Progenitor cell of endocrine pancreas (in vitro differentiated cells): ENCODE measurements around the gene SERPINB6. TPM values are rescaled to one million over a fixed set of nuclear protein-coding genes. Genes with fewer than 3 reads are reported as not detected.
"Not testable (repeated sequence)": the region's sequence is repeated elsewhere in the genome, so short reads cannot be mapped to it uniquely, and the experiment has no call there.

Experiments used
- DNase-seq: peaks from one replicate; pipeline ENCODE4 v3.0.0; 2021; ENCODE audit warnings: low spot score; ENCODE audit not compliant: unreplicated experiment
- H3K27ac Mint-ChIP-seq: 2 replicates; pipeline ENCODE4 v1.8.0; 2021; ENCODE audit warnings: mild to moderate bottlenecking, moderate library complexity, mixed read lengths
- H3K27me3 Mint-ChIP-seq: 2 replicates; pipeline ENCODE4 v1.8.0; 2021; ENCODE audit warnings: mixed read lengths
- H3K36me3 Mint-ChIP-seq: 2 replicates; pipeline ENCODE4 v1.8.0; 2022; ENCODE audit warnings: mixed read lengths; ENCODE audit not compliant: insufficient read depth
- H3K4me1 Mint-ChIP-seq: 2 replicates; pipeline ENCODE4 v1.8.0; 2021; ENCODE audit warnings: low read depth, mixed read lengths
- H3K4me3 Mint-ChIP-seq: 2 replicates; pipeline ENCODE4 v1.8.0; 2021; ENCODE audit warnings: low read depth, mild to moderate bottlenecking, moderate library complexity, mixed read lengths
- H3K9me3 Mint-ChIP-seq: 2 replicates; pipeline ENCODE4 v1.8.0; 2021; ENCODE audit warnings: low read depth, mixed read lengths
- total RNA-seq: library from RNA; stranded (reverse); gene quantifications from 2 replicates; pipeline ENCODE4 v1.2.1, GENCODE V29; 2021
- TF ChIP-seq, protein P1 (sequence below): fragments of 200-600 bp; sonication (generic); IDR thresholded peaks from one replicate; pipeline ENCODE4 v1.5.0; 2021; ENCODE audit warnings: antibody characterized with exemption, mild to moderate bottlenecking; ENCODE audit not compliant: unreplicated experiment

The SERPINB6 gene
- total RNA-seq, 1 donor from 2014 or later: 226 TPM

DNA sequence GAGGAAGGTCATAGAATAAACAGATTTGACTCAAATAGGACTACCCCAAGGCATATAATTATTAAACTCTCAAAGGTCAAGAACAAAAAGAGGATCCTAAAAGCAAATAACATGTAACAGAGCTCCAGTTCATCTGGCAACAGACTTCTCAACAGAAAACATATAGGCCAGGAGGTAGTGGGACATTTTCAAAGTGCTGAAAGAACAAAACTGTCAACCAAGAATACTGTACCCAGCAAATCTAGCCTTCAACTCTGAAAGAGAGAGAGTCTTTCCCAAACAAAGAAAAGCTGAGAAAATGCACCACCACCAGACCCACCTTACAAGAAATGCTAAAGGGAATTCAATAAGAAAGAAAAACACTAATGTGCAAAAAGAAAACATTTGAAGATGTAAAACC is 40.2 kb upstream of the SERPINB6 start:
- TF ChIP-seq, protein P1, sequence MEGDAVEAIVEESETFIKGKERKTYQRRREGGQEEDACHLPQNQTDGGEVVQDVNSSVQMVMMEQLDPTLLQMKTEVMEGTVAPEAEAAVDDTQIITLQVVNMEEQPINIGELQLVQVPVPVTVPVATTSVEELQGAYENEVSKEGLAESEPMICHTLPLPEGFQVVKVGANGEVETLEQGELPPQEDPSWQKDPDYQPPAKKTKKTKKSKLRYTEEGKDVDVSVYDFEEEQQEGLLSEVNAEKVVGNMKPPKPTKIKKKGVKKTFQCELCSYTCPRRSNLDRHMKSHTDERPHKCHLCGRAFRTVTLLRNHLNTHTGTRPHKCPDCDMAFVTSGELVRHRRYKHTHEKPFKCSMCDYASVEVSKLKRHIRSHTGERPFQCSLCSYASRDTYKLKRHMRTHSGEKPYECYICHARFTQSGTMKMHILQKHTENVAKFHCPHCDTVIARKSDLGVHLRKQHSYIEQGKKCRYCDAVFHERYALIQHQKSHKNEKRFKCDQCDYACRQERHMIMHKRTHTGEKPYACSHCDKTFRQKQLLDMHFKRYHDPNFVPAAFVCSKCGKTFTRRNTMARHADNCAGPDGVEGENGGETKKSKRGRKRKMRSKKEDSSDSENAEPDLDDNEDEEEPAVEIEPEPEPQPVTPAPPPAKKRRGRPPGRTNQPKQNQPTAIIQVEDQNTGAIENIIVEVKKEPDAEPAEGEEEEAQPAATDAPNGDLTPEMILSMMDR: no peak
- no peaks in the 10 kb centered on the region for H3K4me1 Mint-ChIP-seq
- no peak overlapping the region for H3K27ac Mint-ChIP-seq
- no peak for DNase-seq
- H3K9me3 Mint-ChIP-seq: peaks cover 24% of the 10 kb centered on the region
- peaks cover 70% of the 10 kb centered on the region for H3K36me3 Mint-ChIP-seq
- no peak overlapping the region for H3K4me3 Mint-ChIP-seq
- no peaks in the 10 kb centered on the region for H3K27me3 Mint-ChIP-seq

DNA sequence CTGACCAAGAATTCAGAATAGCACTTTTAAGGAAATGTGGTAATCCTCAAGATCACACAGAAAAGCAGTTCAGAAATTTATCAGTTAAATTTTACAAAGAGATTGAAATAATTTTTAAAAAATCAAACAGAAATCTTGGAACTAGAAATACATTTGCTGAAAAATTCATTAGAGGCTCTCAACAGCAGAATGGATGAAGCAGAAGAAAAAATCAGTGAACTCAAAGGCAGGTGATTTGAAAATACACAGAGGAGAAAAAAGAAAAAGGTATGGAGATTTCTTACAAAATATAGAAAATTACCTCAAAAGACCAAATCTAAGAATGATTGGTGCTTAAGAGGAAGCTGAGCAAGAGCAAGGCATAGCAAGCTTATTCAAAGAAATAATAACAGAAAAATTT is 39.8 kb upstream of the SERPINB6 start:
- Mint-ChIP-seq H3K36me3 (peaks cover 71% of the 10 kb centered on the region), H3K9me3 (peaks cover 24% of the 10 kb centered on the region), H3K27ac (no peak overlapping the region), H3K4me1 (no peaks in the 10 kb centered on the region), H3K4me3 (no peak overlapping the region), H3K27me3 (no peaks in the 10 kb centered on the region)
- TF ChIP-seq, protein P1: no peak
- no peak for DNase-seq

DNA sequence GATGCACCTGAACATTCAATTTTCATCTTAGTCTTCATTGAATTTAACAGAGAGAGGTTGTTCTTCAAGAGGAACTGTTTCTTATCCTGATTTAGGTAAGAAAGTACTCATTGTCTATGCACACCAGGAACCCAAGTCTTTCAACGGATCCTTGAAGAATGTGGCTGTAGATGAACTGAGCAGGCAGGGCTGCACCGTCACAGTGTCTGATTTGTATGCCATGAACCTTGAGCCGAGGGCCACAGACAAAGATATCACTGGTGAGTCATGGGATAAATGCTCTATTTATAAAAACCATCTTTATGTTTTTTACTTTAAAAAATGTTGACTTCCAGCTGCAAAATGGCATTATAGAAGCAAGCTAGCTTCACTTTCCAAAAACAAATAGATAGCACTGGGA is 38.6 kb upstream of the SERPINB6 start:
- H3K36me3 Mint-ChIP-seq: peaks cover 70% of the 10 kb centered on the region
- H3K27me3 Mint-ChIP-seq: no peaks in the 10 kb centered on the region
- H3K27ac Mint-ChIP-seq: no peak overlapping the region
- TF ChIP-seq, protein P1: no peak
- peaks cover 24% of the 10 kb centered on the region for H3K9me3 Mint-ChIP-seq
- no peak for DNase-seq
- H3K4me3 Mint-ChIP-seq: no peak overlapping the region
- no peaks in the 10 kb centered on the region for H3K4me1 Mint-ChIP-seq

DNA sequence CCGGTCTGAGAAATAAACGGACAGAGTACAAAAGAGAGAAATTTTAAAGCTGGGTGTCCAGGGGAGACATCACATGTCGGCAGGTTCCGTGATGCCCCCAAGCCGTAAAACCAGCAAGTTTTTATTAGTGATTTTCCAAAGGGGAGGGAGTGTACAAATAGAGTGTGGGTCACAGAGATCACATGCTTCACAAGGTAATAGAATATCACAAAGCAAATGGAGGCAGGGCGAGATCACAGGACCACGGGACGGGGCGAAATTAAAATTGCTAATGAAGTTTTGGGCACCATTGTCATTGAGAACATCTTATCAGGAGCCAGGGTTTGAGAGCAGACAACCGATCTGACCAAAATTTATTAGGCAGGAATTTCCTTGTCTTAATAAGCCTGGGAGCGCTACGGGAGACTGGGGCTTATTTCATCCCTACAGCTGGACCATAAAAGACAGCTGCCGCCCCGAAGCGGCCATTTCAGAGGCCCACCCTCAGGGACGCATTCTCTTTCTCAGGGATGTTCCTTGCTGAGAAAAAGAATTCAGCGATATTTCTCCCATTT is 37.4 kb upstream of the SERPINB6 start:
- H3K4me3 Mint-ChIP-seq, H3K27me3 Mint-ChIP-seq, H3K27ac Mint-ChIP-seq, DNase-seq, H3K4me1 Mint-ChIP-seq: not testable (repeated sequence)
- Mint-ChIP-seq H3K36me3 (peaks cover 71% of the 10 kb centered on the region), H3K9me3 (peaks cover 24% of the 10 kb centered on the region)

DNA sequence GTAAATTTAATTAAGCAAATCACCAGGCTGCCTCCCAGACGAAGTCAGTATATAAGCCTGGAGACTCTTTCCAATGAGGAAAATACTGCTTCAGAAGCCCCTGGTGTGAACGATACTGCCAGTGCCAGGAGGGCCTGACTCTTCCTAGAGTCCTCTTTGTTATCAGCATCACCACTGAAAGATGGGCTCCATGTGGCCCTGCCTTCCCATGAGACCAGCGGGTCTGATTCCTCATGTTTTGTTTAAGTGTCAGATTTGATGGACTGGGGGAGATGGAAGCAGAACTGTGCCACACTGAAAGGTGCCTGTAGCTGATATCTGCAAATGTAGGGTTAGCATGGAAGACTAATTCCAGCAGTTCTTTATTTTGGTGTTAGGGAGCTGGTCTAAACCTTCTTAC is 36.2 kb upstream of the SERPINB6 start:
- H3K36me3 Mint-ChIP-seq: peaks cover 64% of the 10 kb centered on the region
- no peak overlapping the region for H3K4me3 Mint-ChIP-seq
- peaks cover 24% of the 10 kb centered on the region for H3K9me3 Mint-ChIP-seq
- TF ChIP-seq, protein P1: no peak
- H3K27ac Mint-ChIP-seq: no peak overlapping the region
- H3K4me1 Mint-ChIP-seq: no peaks in the 10 kb centered on the region
- no peak for DNase-seq
- H3K27me3 Mint-ChIP-seq: no peaks in the 10 kb centered on the region

DNA sequence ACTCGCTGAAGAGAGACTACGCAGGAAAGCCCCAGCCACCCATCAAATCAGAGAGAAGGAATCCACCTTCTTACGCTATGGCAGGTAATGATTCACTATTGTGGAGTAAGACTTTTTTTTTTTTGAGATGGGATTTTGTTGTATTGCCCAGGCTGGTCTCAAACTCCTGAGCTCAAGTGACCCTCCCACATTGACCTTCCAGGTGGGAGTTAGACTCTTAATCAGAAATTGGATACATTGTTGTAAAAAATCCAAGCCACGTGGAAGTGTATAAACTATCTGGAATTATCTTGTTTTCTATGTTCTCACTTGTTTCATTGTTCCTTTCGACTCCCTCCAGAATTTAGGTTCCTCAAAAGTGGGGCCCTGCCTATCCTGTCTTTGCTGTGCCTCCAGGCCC is 35.1 kb upstream of the SERPINB6 start:
- Mint-ChIP-seq H3K27ac (no peak overlapping the region), H3K9me3 (peaks cover 18% of the 10 kb centered on the region), H3K27me3 (no peaks in the 10 kb centered on the region), H3K4me3 (no peak overlapping the region), H3K4me1 (no peaks in the 10 kb centered on the region), H3K36me3 (peaks cover 56% of the 10 kb centered on the region)
- TF ChIP-seq, protein P1: no peak
- no peak for DNase-seq
